Esophagus muscularis mucosa (tissue), 4 donors: ENCODE results near the gene SERPINI1. TPM values are rescaled to one million over a fixed set of nuclear protein-coding genes. Genes with fewer than 3 reads are reported as not detected.
"Not testable (repeated sequence)": the region's sequence is repeated elsewhere in the genome, so short reads cannot be mapped to it uniquely, and the experiment has no call there.

Experiments used
- DNase-seq: peaks from one replicate; pipeline ENCODE4 v3.0.0-alpha.2; 2017; ENCODE audit errors: extremely low spot score
- H3K27ac ChIP-seq, 4 donors: fragments of 200-600 bp; sonication (generic); replicated peaks in 1 of 4; 1 replicate in 3 of 4; 2 replicates in 1 of 4; pipeline ENCODE4 v1.5.1; 2016 to 2019; ENCODE audit warnings: mild to moderate bottlenecking in 1 of 4
- H3K27me3 ChIP-seq, 4 donors: fragments of 200-600 bp; sonication (generic); one replicate each; pipeline versions ENCODE4 v1.5.1 to v1.6.0; 2016 to 2019
- H3K36me3 ChIP-seq, 4 donors: fragments of 200-600 bp; sonication (generic); one replicate each; pipeline ENCODE4 v1.5.1; 2016 to 2019
- H3K4me1 ChIP-seq, 4 donors: fragments of 200-600 bp; sonication (generic); one replicate each; pipeline ENCODE4 v1.5.1; 2016 to 2019
- H3K4me3 ChIP-seq, 4 donors: fragments of 200-600 bp; sonication (generic); 1 replicate in 2 of 4; 2 replicates in 2 of 4; pipeline ENCODE4 v1.5.1; 2016 to 2019; ENCODE audit warnings: mild to moderate bottlenecking in 4 of 4, moderate library complexity in 1 of 4
- H3K9me3 ChIP-seq, 4 donors: fragments of 200-600 bp; sonication (generic); 1 replicate in 3 of 4; 2 replicates in 1 of 4; pipeline ENCODE4 v1.5.1; 2016 to 2019
- CTCF ChIP-seq, 3 experiments: fragments of 200-600 bp in 2 of 3; fragments of 450-650 bp in 1 of 3; sonication (generic) in 2 of 3; IDR thresholded peaks; one replicate each; pipeline ENCODE4 v1.5.1; 2017 to 2019; ENCODE audit warnings: antibody characterized with exemption in 3 of 3, mild to moderate bottlenecking in 2 of 3, moderate library complexity in 1 of 3
- EP300 ChIP-seq: sonication (generic); formaldehyde crosslinking; IDR thresholded peaks from one replicate; pipeline ENCODE4 v1.6.1; 2017; ENCODE audit warnings: antibody characterized with exemption
- POLR2A ChIP-seq: fragments of 450-650 bp; IDR thresholded peaks from one replicate; pipeline ENCODE4 v1.6.1; 2017; ENCODE audit warnings: antibody characterized with exemption, moderate library complexity, mild to moderate bottlenecking, low read depth
- POLR2AphosphoS5 ChIP-seq, 2 donors: sonication (generic); formaldehyde crosslinking; IDR thresholded peaks; one replicate each; pipeline ENCODE4 v1.6.1; 2017; ENCODE audit warnings: antibody characterized with exemption in 2 of 2
- WGBS: methylation state at CpG from one replicate; pipeline ENCODE4 v1.1.5; 2018; 5-methylcytosine and 5-hydroxymethylcytosine counted together
- intact Hi-C: fragments of 100-400 bp; cut with DNase I; formaldehyde crosslinking; loops from one replicate; pipeline ENCODE4 v1.15.1; 2023
- total RNA-seq, 4 donors: library from RNA; depleted of rRNA; stranded (reverse); fragments of >200 nt; gene quantifications; one replicate each; pipeline versions ENCODE4 v1.1.0 to v1.2.1, GENCODE V29; 2016

Gene SERPINI1
- total RNA-seq, 4 donors from 2014 or later: 3.1 to 7.1 (median 4.1) TPM

DNA sequence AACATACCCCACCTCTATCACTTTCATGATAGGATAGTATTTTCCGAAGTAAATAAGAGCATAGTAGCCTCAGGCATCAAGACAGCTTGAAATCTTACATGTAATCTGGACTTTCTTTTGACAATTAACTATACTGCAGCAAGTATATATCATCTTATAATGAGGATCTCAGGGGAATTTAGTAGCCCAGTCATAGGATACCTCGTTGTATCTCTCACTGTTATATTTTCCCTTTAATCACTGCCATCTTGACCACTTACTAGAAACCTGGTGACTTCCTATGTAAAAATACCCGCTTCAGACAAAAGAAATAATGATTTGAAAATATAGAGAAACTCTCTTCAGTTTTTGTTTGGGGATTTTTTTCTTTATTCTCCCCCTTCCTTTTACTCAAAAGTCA is 88.2 kb downstream of the SERPINI1 start:
- no peak for TF ChIP-seq POLR2AphosphoS5 (IDR thresholded peaks at IDR 0.05)
- no peak for TF ChIP-seq POLR2A
- no peak for TF ChIP-seq CTCF (IDR thresholded peaks at IDR 0.05)
- TF ChIP-seq EP300: no peak
- H3K36me3 ChIP-seq: no peaks in the 10 kb centered on the region
- WGBS: 87% methylated on average over 3 of the region's 3 CpGs
- H3K27me3 ChIP-seq: no peaks in the 10 kb centered on the region
- H3K4me3 ChIP-seq: no peak overlapping the region
- no peaks in the 10 kb centered on the region for H3K9me3 ChIP-seq
- DNase-seq: no peak
- intact Hi-C loops: no loop called here
- H3K4me1 ChIP-seq: no peaks in the 10 kb centered on the region
- no peak overlapping the region for H3K27ac ChIP-seq

GRCh38 chr3:167827588-167827987 is 92.1 kb downstream of the SERPINI1 start:
- WGBS: 98% methylated on average over 11 of the region's 11 CpGs
- not testable (repeated sequence) for H3K36me3 ChIP-seq, H3K27ac ChIP-seq

GRCh38 chr3:167829071-167829470 is 93.5 kb downstream of the SERPINI1 start:
- Histone ChIP-seq H3K36me3 (no peaks in the 10 kb centered on the region), H3K27me3 (no peaks in the 10 kb centered on the region), H3K27ac (no peak overlapping the region), H3K9me3 (no peaks in the 10 kb centered on the region), H3K4me3 (no peak overlapping the region), H3K4me1 (no peaks in the 10 kb centered on the region)
- intact Hi-C loops: no loop called here
- TF ChIP-seq POLR2A (no peak), CTCF (IDR thresholded peaks at IDR 0.05) (no peak), POLR2AphosphoS5 (IDR thresholded peaks at IDR 0.05) (no peak), EP300 (no peak)
- DNase-seq: no peak
- WGBS: 84% methylated on average over 2 of the region's 2 CpGs

More at GRCh38 chr3:167827588-167827987, 92.1 kb downstream of the SERPINI1 start:
- intact Hi-C loops, H3K9me3 ChIP-seq, DNase-seq, H3K27me3 ChIP-seq, H3K4me3 ChIP-seq, H3K4me1 ChIP-seq: not testable (repeated sequence)

- Histone ChIP-seq H3K27ac (no peak overlapping the region), H3K9me3 (no peaks in the 10 kb centered on the region), H3K27me3 (no peaks in the 10 kb centered on the region), H3K4me3 (no peak overlapping the region), H3K36me3 (no peaks in the 10 kb centered on the region), H3K4me1 (no peaks in the 10 kb centered on the region)
- no peak for DNase-seq
- 86% methylated on average over 4 of the region's 4 CpGs for WGBS
- TF ChIP-seq POLR2AphosphoS5 (IDR thresholded peaks at IDR 0.05) (no peak), CTCF (IDR thresholded peaks at IDR 0.05) (no peak), POLR2A (no peak), EP300 (no peak)
- intact Hi-C loops: no loop called here
Observed at GRCh38 chr3:167830007-167830406, 94.5 kb downstream of the SERPINI1 start.

DNA sequence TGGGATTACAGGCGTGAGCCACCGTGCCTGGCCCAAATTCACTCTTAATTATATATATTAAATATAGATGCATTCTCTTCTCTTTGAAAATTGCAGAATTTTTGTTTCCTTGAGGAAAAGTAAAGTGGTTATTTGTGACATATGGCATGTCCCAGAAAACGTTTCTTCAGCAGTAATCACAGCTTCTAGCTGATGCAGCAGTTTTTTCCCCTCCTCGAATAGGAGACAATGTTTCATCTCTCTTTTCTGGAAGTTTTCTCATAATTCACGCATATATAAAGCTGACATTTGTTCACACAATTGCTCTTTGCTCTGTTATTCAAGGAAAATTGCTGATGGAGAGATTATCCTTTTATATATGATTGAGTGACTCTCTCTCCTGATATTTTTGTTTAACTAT is 99.8 kb downstream of the SERPINI1 start:
- DNase-seq: no peak
- H3K27ac ChIP-seq: no peak overlapping the region
- 83% methylated on average over 5 of the region's 5 CpGs for WGBS
- H3K9me3 ChIP-seq: no peaks in the 10 kb centered on the region
- H3K4me3 ChIP-seq: no peak overlapping the region
- TF ChIP-seq CTCF (IDR thresholded peaks at IDR 0.05): no peak
- no peak for TF ChIP-seq POLR2A
- no peak for TF ChIP-seq POLR2AphosphoS5 (IDR thresholded peaks at IDR 0.05)
- no peak for TF ChIP-seq EP300
- H3K36me3 ChIP-seq: no peaks in the 10 kb centered on the region
- intact Hi-C loops: loop anchor here (5.0 kb wide), 1 partner anchor 47 kb away; no protein-coding TSS in a partner anchor
- peaks cover 0 to 11% (median 8%) of the 10 kb centered on the region in 4 donors for H3K4me1 ChIP-seq
- H3K27me3 ChIP-seq: no peaks in the 10 kb centered on the region
